Hepatocyte (in vitro differentiated cells): ENCODE measurements around the gene RPS14. TPM values are rescaled to one million over a fixed set of nuclear protein-coding genes. Genes with fewer than 3 reads are reported as not detected.

Experiments used
- DNase-seq: peaks from one replicate; pipeline ENCODE4 v3.0.0-alpha.2; 2016; ENCODE audit warnings: low spot score
- H2AFZ ChIP-seq: fragments of 200-600 bp; sonication (generic); 2 replicates; pipeline ENCODE4 v1.6.0; 2016; ENCODE audit warnings: antibody characterized with exemption, mild to moderate bottlenecking
- H3K27ac ChIP-seq: fragments of 200-600 bp; sonication (generic); 2 replicates; pipeline ENCODE4 v1.5.1; 2016; ENCODE audit warnings: mild to moderate bottlenecking
- H3K27me3 ChIP-seq: fragments of 200-600 bp; sonication (generic); 2 replicates; pipeline ENCODE4 v1.6.1; 2016
- H3K36me3 ChIP-seq: fragments of 200-600 bp; sonication (generic); replicated peaks from 2 replicates; pipeline ENCODE4 v1.5.1; 2016; ENCODE audit warnings: low read depth; ENCODE audit not compliant: insufficient read depth
- H3K4me1 ChIP-seq: fragments of 200-600 bp; sonication (generic); 2 replicates; pipeline ENCODE4 v1.5.1; 2016; ENCODE audit warnings: mild to moderate bottlenecking, moderate library complexity; ENCODE audit not compliant: insufficient read depth
- H3K4me2 ChIP-seq: fragments of 200-600 bp; sonication (generic); 2 replicates; pipeline ENCODE4 v1.6.0; 2016
- H3K4me3 ChIP-seq: fragments of 200-600 bp; sonication (generic); 2 replicates; pipeline ENCODE4 v1.5.1; 2016; ENCODE audit warnings: mild to moderate bottlenecking
- H3K79me2 ChIP-seq: fragments of 200-600 bp; sonication (generic); 2 replicates; pipeline ENCODE4 v1.6.0; 2017; ENCODE audit warnings: mild to moderate bottlenecking
- H3K9me2 ChIP-seq: fragments of 200-600 bp; sonication (generic); replicated peaks from 2 replicates; pipeline ENCODE4 v1.6.0; 2017; ENCODE audit warnings: mild to moderate bottlenecking; ENCODE audit not compliant: insufficient read depth
- H3K9me3 ChIP-seq: fragments of 200-600 bp; sonication (generic); 2 replicates; pipeline ENCODE4 v1.5.1; 2016; ENCODE audit warnings: low read depth, mild to moderate bottlenecking
- H4K20me1 ChIP-seq: fragments of 200-600 bp; sonication (generic); 2 replicates; pipeline ENCODE4 v1.6.0; 2016; ENCODE audit warnings: mild to moderate bottlenecking; ENCODE audit not compliant: insufficient read depth, poor library complexity, severe bottlenecking
- CTCF ChIP-seq: fragments of 200-600 bp; sonication (generic); IDR thresholded peaks from 2 replicates; pipeline ENCODE4 v1.5.1; 2016; ENCODE audit warnings: antibody characterized with exemption, mild to moderate bottlenecking; ENCODE audit not compliant: poor library complexity
- EZH2 ChIP-seq: fragments of 200-600 bp; sonication (generic); IDR thresholded peaks from 2 replicates; pipeline ENCODE4 v1.6.1; 2016; ENCODE audit warnings: antibody characterized with exemption, mild to moderate bottlenecking, borderline replicate concordance
- EZH2phosphoT487 ChIP-seq: fragments of 200-600 bp; sonication (generic); IDR thresholded peaks from one replicate; pipeline ENCODE4 v1.6.1; 2018; ENCODE audit warnings: antibody characterized with exemption, mild to moderate bottlenecking, low read depth, moderate library complexity; ENCODE audit not compliant: unreplicated experiment, severe bottlenecking
- WGBS: methylation state at CpG from one replicate; pipeline ENCODE4 v1.1.6; 2016; ENCODE audit warnings: low lambda C conversion rate; ENCODE audit errors: missing lambda C conversion rate; 5-methylcytosine and 5-hydroxymethylcytosine counted together
- polyA plus RNA-seq: library from polyadenylated mRNA; unstranded; fragments of >200 nt; fragmentation: Nextera tagmentation; extraction: Ambion mirVana; gene quantifications from 2 replicates; pipeline ENCODE4 v1.2.1, GENCODE V29; 2016
- total RNA-seq: library from RNA; depleted of rRNA; stranded (reverse); fragments of >200 nt; gene quantifications from 2 replicates; pipeline ENCODE4 v1.2.3, GENCODE V29; 2014

RPS14 gene
- total and polyA plus RNA-seq, 2 experiments from 2014 or later: 1,067 to 2,319 TPM

- Histone ChIP-seq H3K4me1 (peaks cover 6% of the 10 kb centered on the region), H3K4me3 (no peak overlapping the region), H3K79me2 (peaks cover 25% of the 10 kb centered on the region), H4K20me1 (peaks cover 37% of the 10 kb centered on the region), H2AFZ (no peak overlapping the region), H3K9me3 (no peaks in the 10 kb centered on the region), H3K36me3 (no peaks in the 10 kb centered on the region), H3K4me2 (no peak overlapping the region), H3K9me2 (no peaks in the 10 kb centered on the region), H3K27ac (no peak overlapping the region), H3K27me3 (no peaks in the 10 kb centered on the region)
- TF ChIP-seq EZH2: no peak
- TF ChIP-seq CTCF: no peak
- no peak for TF ChIP-seq EZH2phosphoT487
- 92% methylated on average over 15 of the region's 15 CpGs for WGBS
- no peak for DNase-seq
Measured at GRCh38 chr5:150443242-150444075, 6.1 kb downstream of the RPS14 start.

GRCh38 chr5:150442699-150443080 is 6.8 kb downstream of the RPS14 start:
- Histone ChIP-seq H2AFZ (no peak overlapping the region), H3K79me2 (peaks cover 17% of the 10 kb centered on the region), H3K36me3 (no peaks in the 10 kb centered on the region), H3K27ac (no peak overlapping the region), H4K20me1 (peaks cover 29% of the 10 kb centered on the region), H3K9me2 (no peaks in the 10 kb centered on the region), H3K4me3 (no peak overlapping the region), H3K9me3 (no peaks in the 10 kb centered on the region), H3K27me3 (no peaks in the 10 kb centered on the region), H3K4me1 (peaks cover 1% of the 10 kb centered on the region), H3K4me2 (no peak overlapping the region)
- WGBS: 78% methylated on average over 5 of the region's 6 CpGs
- TF ChIP-seq CTCF: no peak
- TF ChIP-seq EZH2: no peak
- no peak for TF ChIP-seq EZH2phosphoT487
- DNase-seq: no peak

- Histone ChIP-seq H3K79me2 (peaks cover 11% of the 10 kb centered on the region), H3K9me2 (no peaks in the 10 kb centered on the region), H3K36me3 (no peaks in the 10 kb centered on the region), H4K20me1 (peaks cover 23% of the 10 kb centered on the region), H3K4me1 (no peaks in the 10 kb centered on the region), H3K9me3 (no peaks in the 10 kb centered on the region), H3K27ac (no peak overlapping the region), H2AFZ (no peak overlapping the region), H3K4me2 (no peak overlapping the region), H3K4me3 (no peak overlapping the region), H3K27me3 (no peaks in the 10 kb centered on the region)
- no peak for DNase-seq
- 73% methylated on average over 18 of the region's 18 CpGs for WGBS
- TF ChIP-seq CTCF (no peak), EZH2 (no peak), EZH2phosphoT487 (no peak)
Measured at GRCh38 chr5:150441813-150442698, 7.5 kb downstream of the RPS14 start.
